SK-N-SH treated with all-trans-retinoic acid at 6 μM for 48 hours (cell line): ENCODE measurements around the gene AAK1.

Source experiments
- ATAC-seq: fragments of 200-7000 bp; cut with Tn5 transposase; 3 replicates; pipeline ENCODE4 v1.9.1; 2020; ENCODE audit warnings: mild to moderate bottlenecking, moderate library complexity
- ARNTL ChIP-seq: fragments of 450-650 bp; formaldehyde crosslinking; IDR thresholded peaks from 2 replicates; pipeline ENCODE4 v1.5.0; 2020; ENCODE audit warnings: low read depth, mild to moderate bottlenecking, moderate library complexity, borderline replicate concordance
- BACH2 ChIP-seq: fragments of 250-450 bp; sonication (Bioruptor Pico); IDR thresholded peaks from 2 replicates; pipeline ENCODE4 v1.9.0; 2021; ENCODE audit warnings: mild to moderate bottlenecking, borderline replicate concordance
- CREB5 ChIP-seq: fragments of 250-450 bp; sonication (Bioruptor Pico); IDR thresholded peaks from 2 replicates; pipeline ENCODE4 v1.5.1; 2020; ENCODE audit warnings: low read depth, mild to moderate bottlenecking, moderate library complexity
- CSDC2 ChIP-seq: fragments of 250-450 bp; sonication (Bioruptor Pico); IDR thresholded peaks from 2 replicates; pipeline ENCODE4 v1.5.0; 2020; ENCODE audit warnings: mild to moderate bottlenecking, moderate library complexity
- ESRRG ChIP-seq: fragments of 250-450 bp; sonication (Bioruptor Pico); IDR thresholded peaks from 2 replicates; pipeline ENCODE4 v1.6.1; 2021; ENCODE audit warnings: mild to moderate bottlenecking
- GLIS3 ChIP-seq: fragments of 250-450 bp; sonication (Bioruptor Pico); IDR thresholded peaks from 2 replicates; pipeline ENCODE4 v1.5.0; 2020; ENCODE audit warnings: mild to moderate bottlenecking, moderate library complexity
- ISL1 ChIP-seq: fragments of 250-450 bp; sonication (Bioruptor Pico); IDR thresholded peaks from 2 replicates; pipeline ENCODE4 v2.1.2; 2022; ENCODE audit warnings: mild to moderate bottlenecking, moderate library complexity
- OSR1 ChIP-seq: fragments of 250-450 bp; sonication (Bioruptor Pico); IDR thresholded peaks from 2 replicates; pipeline ENCODE4 v1.8.0; 2022; ENCODE audit warnings: moderate library complexity, mild to moderate bottlenecking, inconsistent platforms
- POU6F1 ChIP-seq: fragments of 250-450 bp; sonication (Bioruptor Pico); IDR thresholded peaks from 2 replicates; pipeline ENCODE4 v1.8.0; 2021; ENCODE audit warnings: low read depth, mild to moderate bottlenecking, moderate library complexity, borderline replicate concordance
- PPARA ChIP-seq: fragments of 250-450 bp; sonication (Bioruptor Pico); IDR thresholded peaks from 2 replicates; pipeline ENCODE4 v1.5.0; 2020; ENCODE audit warnings: mild to moderate bottlenecking, borderline replicate concordance
- RARB ChIP-seq: fragments of 250-450 bp; sonication (Bioruptor Pico); IDR thresholded peaks from 2 replicates; pipeline ENCODE4 v1.8.0; 2021; ENCODE audit warnings: mild to moderate bottlenecking, moderate library complexity
- SNAI2 ChIP-seq: fragments of 250-450 bp; sonication (Bioruptor Pico); IDR thresholded peaks from 2 replicates; pipeline ENCODE4 v1.5.0; 2020; ENCODE audit warnings: mild to moderate bottlenecking, moderate library complexity
- TCF4 ChIP-seq: fragments of 250-450 bp; sonication (Bioruptor Pico); IDR thresholded peaks from 2 replicates; pipeline ENCODE4 v1.8.0; 2021; ENCODE audit warnings: mild to moderate bottlenecking, moderate library complexity, borderline replicate concordance
- TOX ChIP-seq: fragments of 250-450 bp; sonication (Bioruptor Pico); IDR thresholded peaks from 2 replicates; pipeline ENCODE4 v1.8.0; 2021; ENCODE audit warnings: mild to moderate bottlenecking, moderate library complexity, borderline replicate concordance
- ZC3H10 ChIP-seq: fragments of 250-450 bp; sonication (Bioruptor Pico); IDR thresholded peaks from 2 replicates; pipeline ENCODE4 v1.5.1; 2021; ENCODE audit warnings: mild to moderate bottlenecking, moderate library complexity
- ZFP3 ChIP-seq: fragments of 250-450 bp; sonication (Bioruptor Pico); IDR thresholded peaks from 2 replicates; pipeline ENCODE4 v1.5.0; 2020; ENCODE audit warnings: mild to moderate bottlenecking, moderate library complexity
- ZFP30 ChIP-seq: fragments of 450-650 bp; formaldehyde crosslinking; IDR thresholded peaks from 2 replicates; pipeline ENCODE4 v1.5.0; 2022; ENCODE audit warnings: mild to moderate bottlenecking, moderate library complexity
- ZNF565 ChIP-seq: fragments of 450-650 bp; formaldehyde crosslinking; conservative IDR thresholded peaks from 2 replicates; pipeline ENCODE4 v1.5.0; 2020; ENCODE audit warnings: low read depth, mild to moderate bottlenecking, moderate library complexity
- ZNF70 ChIP-seq: fragments of 450-650 bp; formaldehyde crosslinking; IDR thresholded peaks from 2 replicates; pipeline ENCODE4 v1.5.0; 2020; ENCODE audit warnings: mild to moderate bottlenecking, moderate library complexity
- ZNF8 ChIP-seq: fragments of 450-650 bp; formaldehyde crosslinking; IDR thresholded peaks from 2 replicates; pipeline ENCODE4 v1.5.0; 2020; ENCODE audit warnings: mild to moderate bottlenecking, moderate library complexity
- TF ChIP-seq, protein P1 (sequence below): fragments of 250-450 bp; sonication (Bioruptor Pico); IDR thresholded peaks from 2 replicates; pipeline ENCODE4 v1.8.0; 2020; ENCODE audit warnings: mild to moderate bottlenecking, moderate library complexity, borderline replicate concordance
- TF ChIP-seq, protein P2 (sequence below): fragments of 250-450 bp; sonication (Bioruptor Pico); IDR thresholded peaks from 2 replicates; pipeline ENCODE4 v1.5.1; 2021; ENCODE audit warnings: mild to moderate bottlenecking, moderate library complexity
- TF ChIP-seq, protein P3 (sequence below): fragments of 250-450 bp; sonication (Bioruptor Pico); IDR thresholded peaks from 2 replicates; pipeline ENCODE4 v1.5.0; 2020; ENCODE audit warnings: mild to moderate bottlenecking, moderate library complexity

Gene AAK1

GRCh38 chr2:69624131-69624530 lies 19.4 kb downstream of the AAK1 start:
- TF ChIP-seq SNAI2 (CRISPR knock-in tag) (no peak), OSR1 (CRISPR knock-in tag) (no peak), ZC3H10 (CRISPR knock-in tag) (no peak), CSDC2 (CRISPR knock-in tag) (no peak), TOX (CRISPR knock-in tag) (no peak), BACH2 (CRISPR knock-in tag) (no peak), ZNF565 (CRISPR knock-in tag) (no peak), RARB (CRISPR knock-in tag) (no peak), GLIS3 (no peak), CREB5 (CRISPR knock-in tag) (no peak), ZFP30 (CRISPR knock-in tag) (no peak), ARNTL (CRISPR knock-in tag) (no peak), PPARA (CRISPR knock-in tag) (no peak), ZFP3 (CRISPR knock-in tag) (no peak), ZNF8 (CRISPR knock-in tag) (no peak), POU6F1 (no peak), ISL1 (CRISPR knock-in tag) (no peak), ESRRG (no peak)
- TF ChIP-seq, protein P1, sequence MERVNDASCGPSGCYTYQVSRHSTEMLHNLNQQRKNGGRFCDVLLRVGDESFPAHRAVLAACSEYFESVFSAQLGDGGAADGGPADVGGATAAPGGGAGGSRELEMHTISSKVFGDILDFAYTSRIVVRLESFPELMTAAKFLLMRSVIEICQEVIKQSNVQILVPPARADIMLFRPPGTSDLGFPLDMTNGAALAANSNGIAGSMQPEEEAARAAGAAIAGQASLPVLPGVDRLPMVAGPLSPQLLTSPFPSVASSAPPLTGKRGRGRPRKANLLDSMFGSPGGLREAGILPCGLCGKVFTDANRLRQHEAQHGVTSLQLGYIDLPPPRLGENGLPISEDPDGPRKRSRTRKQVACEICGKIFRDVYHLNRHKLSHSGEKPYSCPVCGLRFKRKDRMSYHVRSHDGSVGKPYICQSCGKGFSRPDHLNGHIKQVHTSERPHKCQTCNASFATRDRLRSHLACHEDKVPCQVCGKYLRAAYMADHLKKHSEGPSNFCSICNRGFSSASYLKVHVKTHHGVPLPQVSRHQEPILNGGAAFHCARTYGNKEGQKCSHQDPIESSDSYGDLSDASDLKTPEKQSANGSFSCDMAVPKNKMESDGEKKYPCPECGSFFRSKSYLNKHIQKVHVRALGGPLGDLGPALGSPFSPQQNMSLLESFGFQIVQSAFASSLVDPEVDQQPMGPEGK (CRISPR knock-in tag) = no peak
- TF ChIP-seq, protein P2, sequence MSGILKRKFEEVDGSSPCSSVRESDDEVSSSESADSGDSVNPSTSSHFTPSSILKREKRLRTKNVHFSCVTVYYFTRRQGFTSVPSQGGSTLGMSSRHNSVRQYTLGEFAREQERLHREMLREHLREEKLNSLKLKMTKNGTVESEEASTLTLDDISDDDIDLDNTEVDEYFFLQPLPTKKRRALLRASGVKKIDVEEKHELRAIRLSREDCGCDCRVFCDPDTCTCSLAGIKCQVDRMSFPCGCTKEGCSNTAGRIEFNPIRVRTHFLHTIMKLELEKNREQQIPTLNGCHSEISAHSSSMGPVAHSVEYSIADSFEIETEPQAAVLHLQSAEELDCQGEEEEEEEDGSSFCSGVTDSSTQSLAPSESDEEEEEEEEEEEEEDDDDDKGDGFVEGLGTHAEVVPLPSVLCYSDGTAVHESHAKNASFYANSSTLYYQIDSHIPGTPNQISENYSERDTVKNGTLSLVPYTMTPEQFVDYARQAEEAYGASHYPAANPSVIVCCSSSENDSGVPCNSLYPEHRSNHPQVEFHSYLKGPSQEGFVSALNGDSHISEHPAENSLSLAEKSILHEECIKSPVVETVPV (CRISPR knock-in tag) = no peak
- no peak for ATAC-seq

DNA sequence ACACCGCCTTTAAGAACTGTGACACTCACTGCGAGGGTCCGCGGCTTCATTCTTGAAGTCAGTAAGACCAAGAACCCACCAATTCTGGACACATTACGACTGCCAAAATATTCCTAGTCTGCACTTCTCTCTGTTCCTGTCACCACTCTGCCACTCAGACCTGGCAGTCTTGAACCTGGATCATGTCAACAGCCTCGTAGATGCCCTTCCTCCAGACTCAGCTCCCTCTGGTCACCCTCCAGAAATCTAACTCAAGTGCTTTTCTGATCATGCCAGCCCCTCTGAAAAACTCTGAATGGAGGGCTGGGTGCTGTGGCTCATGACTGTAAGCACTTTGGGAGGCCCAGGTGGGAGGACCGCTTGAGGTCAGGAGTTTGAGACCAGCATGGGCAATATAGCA lies 20.3 kb downstream of the AAK1 start:
- ATAC-seq = no peak
- TF ChIP-seq ZFP30 (CRISPR knock-in tag) (no peak), ZNF8 (CRISPR knock-in tag) (no peak), POU6F1 (no peak), ZNF70 (CRISPR knock-in tag) (no peak), ISL1 (CRISPR knock-in tag) (no peak), ZC3H10 (CRISPR knock-in tag) (no peak), OSR1 (CRISPR knock-in tag) (no peak), GLIS3 (no peak), ZFP3 (CRISPR knock-in tag) (no peak), ESRRG (no peak), TOX (CRISPR knock-in tag) (no peak), CREB5 (CRISPR knock-in tag) (no peak), ARNTL (CRISPR knock-in tag) (no peak), ZNF565 (CRISPR knock-in tag) (no peak), PPARA (CRISPR knock-in tag) (no peak), TCF4 (CRISPR knock-in tag) (no peak)
- TF ChIP-seq, protein P1 (CRISPR knock-in tag) = no peak
- TF ChIP-seq, protein P2 (CRISPR knock-in tag) = no peak
- TF ChIP-seq, protein P3, sequence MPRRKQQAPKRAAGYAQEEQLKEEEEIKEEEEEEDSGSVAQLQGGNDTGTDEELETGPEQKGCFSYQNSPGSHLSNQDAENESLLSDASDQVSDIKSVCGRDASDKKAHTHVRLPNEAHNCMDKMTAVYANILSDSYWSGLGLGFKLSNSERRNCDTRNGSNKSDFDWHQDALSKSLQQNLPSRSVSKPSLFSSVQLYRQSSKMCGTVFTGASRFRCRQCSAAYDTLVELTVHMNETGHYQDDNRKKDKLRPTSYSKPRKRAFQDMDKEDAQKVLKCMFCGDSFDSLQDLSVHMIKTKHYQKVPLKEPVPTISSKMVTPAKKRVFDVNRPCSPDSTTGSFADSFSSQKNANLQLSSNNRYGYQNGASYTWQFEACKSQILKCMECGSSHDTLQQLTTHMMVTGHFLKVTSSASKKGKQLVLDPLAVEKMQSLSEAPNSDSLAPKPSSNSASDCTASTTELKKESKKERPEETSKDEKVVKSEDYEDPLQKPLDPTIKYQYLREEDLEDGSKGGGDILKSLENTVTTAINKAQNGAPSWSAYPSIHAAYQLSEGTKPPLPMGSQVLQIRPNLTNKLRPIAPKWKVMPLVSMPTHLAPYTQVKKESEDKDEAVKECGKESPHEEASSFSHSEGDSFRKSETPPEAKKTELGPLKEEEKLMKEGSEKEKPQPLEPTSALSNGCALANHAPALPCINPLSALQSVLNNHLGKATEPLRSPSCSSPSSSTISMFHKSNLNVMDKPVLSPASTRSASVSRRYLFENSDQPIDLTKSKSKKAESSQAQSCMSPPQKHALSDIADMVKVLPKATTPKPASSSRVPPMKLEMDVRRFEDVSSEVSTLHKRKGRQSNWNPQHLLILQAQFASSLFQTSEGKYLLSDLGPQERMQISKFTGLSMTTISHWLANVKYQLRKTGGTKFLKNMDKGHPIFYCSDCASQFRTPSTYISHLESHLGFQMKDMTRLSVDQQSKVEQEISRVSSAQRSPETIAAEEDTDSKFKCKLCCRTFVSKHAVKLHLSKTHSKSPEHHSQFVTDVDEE (CRISPR knock-in tag) = no peak
